HepG2 (cell line): ENCODE results near the gene NODAL. TPM values are rescaled to one million over a fixed set of nuclear protein-coding genes. Genes with fewer than 3 reads are reported as not detected.

Experiments
- FIP1L1 ChIP-seq: fragments of 200-400 bp; formaldehyde crosslinking; IDR thresholded peaks from 2 replicates; pipeline ENCODE4 v1.6.1; 2018; ENCODE audit warnings: low read depth, mild to moderate bottlenecking, low read length, moderate library complexity, borderline replicate concordance; ENCODE audit not compliant: insufficient read depth
- HDAC1 ChIP-seq: sonication (generic); formaldehyde crosslinking; IDR thresholded peaks from 2 replicates; pipeline ENCODE4 v1.5.1; 2020; ENCODE audit warnings: mild to moderate bottlenecking, missing genetic modification reagents
- HHEX ChIP-seq: IDR thresholded peaks from 2 replicates; pipeline ENCODE4 v1.6.1; 2016; ENCODE audit warnings: control low read depth
- KLF15 ChIP-seq: sonication (generic); formaldehyde crosslinking; IDR thresholded peaks from 2 replicates; pipeline ENCODE4 v1.8.1; 2023; ENCODE audit warnings: borderline replicate concordance, mild to moderate bottlenecking, inconsistent platforms, missing genetic modification reagents, mixed read lengths
- MBD4 ChIP-seq: IDR thresholded peaks from 2 replicates; pipeline ENCODE4 v1.6.1; 2012; ENCODE audit warnings: low read length, inconsistent platforms, borderline replicate concordance
- NCOA2 ChIP-seq: sonication (generic); formaldehyde crosslinking; IDR thresholded peaks from 2 replicates; pipeline ENCODE4 v1.8.0; 2022; ENCODE audit warnings: inconsistent platforms
- NFYC ChIP-seq: IDR thresholded peaks from 2 replicates; pipeline ENCODE4 v1.6.1; 2016; ENCODE audit warnings: missing genetic modification reagents, missing compliant biosample characterization
- RFX3 ChIP-seq: IDR thresholded peaks from 2 replicates; pipeline ENCODE4 v1.6.1; 2016; ENCODE audit warnings: missing biosample characterization, missing genetic modification reagents
- SAP130 ChIP-seq: IDR thresholded peaks from 2 replicates; pipeline ENCODE4 v1.6.1; 2016; ENCODE audit warnings: low read depth
- TCF7 ChIP-seq: sonication (generic); IDR thresholded peaks from 2 replicates; pipeline ENCODE4 v1.6.1; 2016; ENCODE audit warnings: antibody characterized with exemption, low read depth
- THAP8 ChIP-seq: sonication (generic); formaldehyde crosslinking; IDR thresholded peaks from 2 replicates; pipeline ENCODE4 v1.5.1; 2020; ENCODE audit warnings: missing genetic modification reagents, mild to moderate bottlenecking, borderline replicate concordance
- TRIM24 ChIP-seq: sonication (generic); formaldehyde crosslinking; IDR thresholded peaks from 2 replicates; pipeline ENCODE4 v1.8.0; 2022; ENCODE audit warnings: mild to moderate bottlenecking, missing genetic modification reagents
- ZNF207 ChIP-seq: fragments of 450-650 bp; IDR thresholded peaks from 2 replicates; pipeline ENCODE4 v1.6.1; 2016; ENCODE audit warnings: antibody characterized with exemption, borderline replicate concordance
- ZNF317 ChIP-seq: sonication (generic); formaldehyde crosslinking; IDR thresholded peaks from 2 replicates; pipeline ENCODE4 v1.5.0; 2020; ENCODE audit warnings: mild to moderate bottlenecking, missing genetic modification reagents
- ZNF33B ChIP-seq: sonication (generic); formaldehyde crosslinking; IDR thresholded peaks from 2 replicates; pipeline ENCODE4 v1.5.1; 2020; ENCODE audit warnings: mild to moderate bottlenecking, missing genetic modification reagents
- ZNF484 ChIP-seq: sonication (generic); formaldehyde crosslinking; IDR thresholded peaks from 2 replicates; pipeline ENCODE4 v1.5.1; 2020; ENCODE audit warnings: mild to moderate bottlenecking, low read depth, missing genetic modification reagents, borderline replicate concordance
- ZNF546 ChIP-seq: sonication (generic); formaldehyde crosslinking; conservative IDR thresholded peaks from 2 replicates; pipeline ENCODE4 v1.8.1; 2023; ENCODE audit warnings: mild to moderate bottlenecking, missing genetic modification reagents
- ZNF619 ChIP-seq: sonication (generic); formaldehyde crosslinking; IDR thresholded peaks from 2 replicates; pipeline ENCODE4 v1.4.0; 2020; ENCODE audit warnings: mild to moderate bottlenecking, missing genetic modification reagents
- ZNF629 ChIP-seq: sonication (generic); formaldehyde crosslinking; conservative IDR thresholded peaks from 2 replicates; pipeline ENCODE4 v1.5.0; 2020; ENCODE audit warnings: missing genetic modification reagents
- ZNF639 ChIP-seq: conservative IDR thresholded peaks from 2 replicates; pipeline ENCODE4 v1.6.1; 2018; ENCODE audit warnings: missing genetic modification reagents
- ZNF879 ChIP-seq: sonication (generic); formaldehyde crosslinking; IDR thresholded peaks from 2 replicates; pipeline ENCODE4 v1.8.1; 2023; ENCODE audit warnings: missing genetic modification reagents
- polyA plus RNA-seq, 8 experiments: library from polyadenylated mRNA; depleted of rRNA in 3 of 8; stranded (reverse) in 7 of 8; unstranded in 1 of 8; fragments of >200 nt; fragmentation: Illumina TruSeq in 4 of 8; extraction: Trizol in 4 of 8; gene quantifications; 2 replicates each; pipeline versions ENCODE4 v1.2.1 to v1.2.3, GENCODE V29; 2011 to 2016; ENCODE audit warnings: low read depth in 4 of 8, missing spikeins in 1 of 8, mixed read lengths in 1 of 8; ENCODE audit not compliant: insufficient read depth in 1 of 8
- total RNA-seq, 5 experiments: library from RNA; depleted of rRNA; stranded (reverse); fragments of >200 nt; fragmentation: Illumina TruSeq; extraction: Trizol; gene quantifications; 2 replicates each; pipeline ENCODE4 v1.2.3, GENCODE V29; 2016; ENCODE audit warnings: low read depth in 1 of 5
- TF ChIP-seq, protein P1 (sequence below): IDR thresholded peaks from 2 replicates; pipeline ENCODE4 v1.6.1; 2016; ENCODE audit warnings: control low read depth
- TF ChIP-seq, protein P2 (sequence below): IDR thresholded peaks from 2 replicates; pipeline ENCODE4 v1.6.1; 2016; ENCODE audit warnings: mild to moderate bottlenecking
- TF ChIP-seq, protein P3 (sequence below): sonication (generic); formaldehyde crosslinking; IDR thresholded peaks from 2 replicates; pipeline ENCODE4 v1.5.0; 2020; ENCODE audit warnings: missing genetic modification reagents, mild to moderate bottlenecking, borderline replicate concordance

The NODAL gene
- total and polyA plus RNA-seq, 2 of the 13 experiments (the other 11 are each of a cell fraction or from before 2014, with no cell fraction given): not detected

GRCh38 chr10:70404036-70404786 is 37.3 kb downstream of the NODAL start, which contains the start of gene EIF4EBP2 (continued):
- TF ChIP-seq, protein P1, sequence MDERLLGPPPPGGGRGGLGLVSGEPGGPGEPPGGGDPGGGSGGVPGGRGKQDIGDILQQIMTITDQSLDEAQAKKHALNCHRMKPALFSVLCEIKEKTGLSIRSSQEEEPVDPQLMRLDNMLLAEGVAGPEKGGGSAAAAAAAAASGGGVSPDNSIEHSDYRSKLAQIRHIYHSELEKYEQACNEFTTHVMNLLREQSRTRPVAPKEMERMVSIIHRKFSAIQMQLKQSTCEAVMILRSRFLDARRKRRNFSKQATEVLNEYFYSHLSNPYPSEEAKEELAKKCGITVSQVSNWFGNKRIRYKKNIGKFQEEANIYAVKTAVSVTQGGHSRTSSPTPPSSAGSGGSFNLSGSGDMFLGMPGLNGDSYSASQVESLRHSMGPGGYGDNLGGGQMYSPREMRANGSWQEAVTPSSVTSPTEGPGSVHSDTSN: no peak
- no peak for TF ChIP-seq ZNF484
- TF ChIP-seq ZNF546 (CRISPR knock-in tag): 0 out of 2 replicates have a peak, but pooled peaks have one; percentile 49
- peak; percentile 35; the same call in 1 of the 2 replicates for TF ChIP-seq NCOA2 (CRISPR knock-in tag)
- TF ChIP-seq ZNF879: no peak
- TF ChIP-seq SAP130 (CRISPR knock-in tag): peak; percentile 86
- TF ChIP-seq ZNF317: peak; percentile 74; the same call in 1 of the 2 replicates
- TF ChIP-seq ZNF33B: no peak
- peak; percentile 49 for TF ChIP-seq NFYC (CRISPR knock-in tag)
- peak; percentile 72 for TF ChIP-seq HDAC1 (CRISPR knock-in tag)
- no peak for TF ChIP-seq FIP1L1
- no peak for TF ChIP-seq KLF15 (CRISPR knock-in tag)
- TF ChIP-seq, protein P2, sequence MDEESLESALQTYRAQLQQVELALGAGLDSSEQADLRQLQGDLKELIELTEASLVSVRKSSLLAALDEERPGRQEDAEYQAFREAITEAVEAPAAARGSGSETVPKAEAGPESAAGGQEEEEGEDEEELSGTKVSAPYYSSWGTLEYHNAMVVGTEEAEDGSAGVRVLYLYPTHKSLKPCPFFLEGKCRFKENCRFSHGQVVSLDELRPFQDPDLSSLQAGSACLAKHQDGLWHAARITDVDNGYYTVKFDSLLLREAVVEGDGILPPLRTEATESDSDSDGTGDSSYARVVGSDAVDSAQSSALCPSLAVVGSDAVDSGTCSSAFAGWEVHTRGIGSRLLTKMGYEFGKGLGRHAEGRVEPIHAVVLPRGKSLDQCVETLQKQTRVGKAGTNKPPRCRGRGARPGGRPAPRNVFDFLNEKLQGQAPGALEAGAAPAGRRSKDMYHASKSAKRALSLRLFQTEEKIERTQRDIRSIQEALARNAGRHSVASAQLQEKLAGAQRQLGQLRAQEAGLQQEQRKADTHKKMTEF (CRISPR knock-in tag): peak; percentile 67; the same call in 1 of the 2 replicates
- no peak for TF ChIP-seq TCF7
- no peak for TF ChIP-seq ZNF207
- no peak for TF ChIP-seq HHEX (CRISPR knock-in tag)
- 0 out of 2 replicates have a peak, but pooled peaks have one; percentile 72 for TF ChIP-seq ZNF639 (CRISPR knock-in tag)
- TF ChIP-seq TRIM24 (CRISPR knock-in tag): no peak
- TF ChIP-seq MBD4: no peak
- TF ChIP-seq, protein P3, sequence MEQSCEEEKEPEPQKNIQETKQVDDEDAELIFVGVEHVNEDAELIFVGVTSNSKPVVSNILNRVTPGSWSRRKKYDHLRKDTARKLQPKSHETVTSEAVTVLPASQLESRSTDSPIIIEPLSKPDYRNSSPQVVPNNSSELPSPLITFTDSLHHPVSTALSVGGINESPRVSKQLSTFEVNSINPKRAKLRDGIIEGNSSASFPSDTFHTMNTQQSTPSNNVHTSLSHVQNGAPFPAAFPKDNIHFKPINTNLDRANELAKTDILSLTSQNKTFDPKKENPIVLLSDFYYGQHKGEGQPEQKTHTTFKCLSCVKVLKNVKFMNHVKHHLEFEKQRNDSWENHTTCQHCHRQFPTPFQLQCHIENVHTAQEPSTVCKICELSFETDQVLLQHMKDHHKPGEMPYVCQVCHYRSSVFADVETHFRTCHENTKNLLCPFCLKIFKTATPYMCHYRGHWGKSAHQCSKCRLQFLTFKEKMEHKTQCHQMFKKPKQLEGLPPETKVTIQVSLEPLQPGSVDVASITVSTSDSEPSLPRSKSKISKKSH (CRISPR knock-in tag): 0 out of 2 replicates have a peak, but pooled peaks have one; percentile 61
- TF ChIP-seq THAP8 (CRISPR knock-in tag): no peak
- TF ChIP-seq ZNF619 (CRISPR knock-in tag): no peak
- TF ChIP-seq ZNF629 (CRISPR knock-in tag): no peak
- no peak for TF ChIP-seq RFX3 (CRISPR knock-in tag)
